Measurements from ENCODE around the gene HIPK4.
"Not testable (repeated sequence)": the region's sequence is repeated elsewhere in the genome, so short reads cannot be mapped to it uniquely, and the experiment has no call there.

HIPK4 gene

GRCh38 chr19:40392894-40393517 lies 3.0 kb upstream of the HIPK4 start:
- DNase-seq: no peak

DNA sequence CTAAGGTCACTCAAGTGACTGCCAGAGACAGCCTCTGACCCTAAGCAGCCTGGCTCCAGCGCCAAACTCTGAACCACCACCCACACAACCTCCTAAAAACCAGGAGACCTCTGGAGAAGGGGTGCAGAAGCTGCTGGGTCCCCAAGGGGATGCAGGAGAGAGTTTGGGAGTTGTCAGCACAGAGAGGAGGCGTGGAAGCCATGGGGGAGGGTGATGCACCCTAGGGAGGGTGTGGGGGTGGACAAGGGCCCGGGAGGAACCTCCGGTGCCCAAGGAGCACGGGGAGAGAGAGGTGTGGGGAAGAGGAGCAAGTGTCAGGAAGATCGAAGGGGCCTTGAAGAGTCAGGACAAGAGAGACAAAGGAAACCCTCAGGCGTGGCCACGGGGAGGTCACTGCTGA lies 2.1 kb upstream of the HIPK4 start:
- DNase-seq: no peak

GRCh38 chr19:40389404-40390083 lies 437 bp downstream of the HIPK4 start:
- no peak for DNase-seq

- no peak for DNase-seq
Measured at GRCh38 chr19:40388481-40388880, 1.5 kb downstream of the HIPK4 start.

DNA sequence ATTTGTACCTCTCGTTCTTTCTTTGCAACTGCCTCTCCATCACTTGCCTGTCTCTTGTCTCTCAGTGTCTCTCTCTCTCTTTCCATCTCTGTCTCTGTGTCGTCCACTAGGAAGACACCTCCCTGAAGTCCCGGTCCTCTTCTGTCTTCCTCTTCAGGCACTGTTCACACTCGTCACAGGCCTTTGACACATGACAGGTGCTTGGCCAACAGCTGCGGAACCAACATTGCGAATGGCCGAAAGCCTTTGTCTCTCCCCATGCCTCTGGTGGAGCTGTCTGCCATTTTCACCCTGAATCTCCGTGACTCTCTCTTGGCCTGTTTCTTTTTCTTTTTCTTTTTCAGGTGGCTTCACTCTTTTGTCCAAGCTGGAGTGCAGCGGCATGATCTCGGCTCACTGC lies 2.8 kb downstream of the HIPK4 start:
- DNase-seq: no peak

- no peak for DNase-seq
Measured at GRCh38 chr19:40383668-40384248, 6.2 kb downstream of the HIPK4 start.

- no peak for DNase-seq
Measured at GRCh38 chr19:40381321-40381720, 8.7 kb downstream of the HIPK4 start.

DNA sequence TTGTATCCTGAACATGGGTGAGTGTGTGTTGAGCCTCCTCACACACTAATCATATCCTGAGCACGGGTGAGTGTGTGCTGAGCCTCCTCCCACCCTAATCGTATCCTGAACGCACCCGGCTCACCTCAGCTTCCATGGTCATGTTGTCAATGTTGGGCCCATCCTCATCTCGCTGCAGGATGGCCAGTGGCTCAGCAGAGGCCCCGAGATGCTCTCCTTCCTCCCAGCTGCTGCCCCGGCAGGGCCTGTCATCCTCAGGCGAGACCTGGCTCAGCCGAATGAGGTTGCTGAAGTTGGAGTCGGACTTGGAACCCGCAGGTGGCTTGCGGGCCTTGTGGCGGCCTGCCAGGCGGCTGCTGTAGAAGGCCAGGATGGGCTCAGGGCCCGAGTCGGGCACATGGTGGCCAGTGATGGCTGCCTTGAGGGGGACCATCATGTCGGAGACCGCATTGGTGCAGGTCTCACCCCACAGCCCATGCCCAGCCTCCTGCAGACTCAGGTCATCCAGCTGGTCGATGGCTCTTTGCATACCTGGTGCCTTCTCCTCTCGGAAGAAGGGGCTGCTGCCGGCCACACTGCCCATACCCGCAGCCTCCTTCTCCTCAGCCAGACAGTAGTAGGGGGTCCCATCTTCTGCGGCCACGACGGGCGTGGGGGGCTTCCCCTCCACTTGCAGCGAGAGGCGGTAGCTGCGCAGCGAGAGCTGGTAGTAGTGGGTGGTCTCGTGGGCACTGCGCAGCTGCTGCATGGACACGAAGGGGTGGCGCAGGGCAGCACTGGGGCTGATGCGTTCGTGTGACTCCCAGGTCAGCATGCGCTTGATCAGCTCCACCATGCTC lies 9.6 kb downstream of the HIPK4 start:
- DNase-seq: no peak

GRCh38 chr19:40379446-40380198 lies 10.4 kb downstream of the HIPK4 start:
- no peak for DNase-seq

GRCh38 chr19:40378509-40378908 lies 11.5 kb downstream of the HIPK4 start:
- no peak for DNase-seq

GRCh38 chr19:40377876-40378385 lies 12.1 kb downstream of the HIPK4 start:
- DNase-seq: no peak

DNA sequence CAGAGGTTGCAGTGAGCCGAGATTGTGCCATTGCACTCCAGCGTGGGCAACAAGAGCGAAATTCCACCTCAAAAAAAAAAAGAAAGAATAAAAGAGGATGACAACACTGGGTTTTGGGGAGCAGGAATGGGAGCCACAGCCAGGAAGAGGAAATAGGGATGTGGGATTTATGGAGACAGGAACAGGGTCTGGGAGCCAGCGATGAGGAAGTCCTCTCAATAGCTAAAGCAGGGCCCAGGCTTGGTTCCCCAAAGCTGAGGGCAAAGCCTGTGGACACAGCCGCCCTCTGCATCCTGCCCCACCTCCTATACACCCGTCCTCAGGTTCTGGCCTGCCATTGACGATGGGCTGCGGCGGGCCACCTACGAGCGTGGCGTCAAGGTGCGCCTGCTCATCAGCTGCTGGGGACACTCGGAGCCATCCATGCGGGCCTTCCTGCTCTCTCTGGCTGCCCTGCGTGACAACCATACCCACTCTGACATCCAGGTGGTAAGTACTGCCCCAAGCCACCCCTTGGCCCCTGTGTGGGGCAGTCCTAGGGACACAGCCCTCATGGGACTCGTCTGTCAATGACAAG lies 13.6 kb downstream of the HIPK4 start:
- no peak for DNase-seq

- DNase-seq: no peak
Measured at GRCh38 chr19:40374084-40374483, 15.9 kb downstream of the HIPK4 start.

GRCh38 chr19:40371802-40372122 lies 18.2 kb downstream of the HIPK4 start:
- DNase-seq: no peak

DNA sequence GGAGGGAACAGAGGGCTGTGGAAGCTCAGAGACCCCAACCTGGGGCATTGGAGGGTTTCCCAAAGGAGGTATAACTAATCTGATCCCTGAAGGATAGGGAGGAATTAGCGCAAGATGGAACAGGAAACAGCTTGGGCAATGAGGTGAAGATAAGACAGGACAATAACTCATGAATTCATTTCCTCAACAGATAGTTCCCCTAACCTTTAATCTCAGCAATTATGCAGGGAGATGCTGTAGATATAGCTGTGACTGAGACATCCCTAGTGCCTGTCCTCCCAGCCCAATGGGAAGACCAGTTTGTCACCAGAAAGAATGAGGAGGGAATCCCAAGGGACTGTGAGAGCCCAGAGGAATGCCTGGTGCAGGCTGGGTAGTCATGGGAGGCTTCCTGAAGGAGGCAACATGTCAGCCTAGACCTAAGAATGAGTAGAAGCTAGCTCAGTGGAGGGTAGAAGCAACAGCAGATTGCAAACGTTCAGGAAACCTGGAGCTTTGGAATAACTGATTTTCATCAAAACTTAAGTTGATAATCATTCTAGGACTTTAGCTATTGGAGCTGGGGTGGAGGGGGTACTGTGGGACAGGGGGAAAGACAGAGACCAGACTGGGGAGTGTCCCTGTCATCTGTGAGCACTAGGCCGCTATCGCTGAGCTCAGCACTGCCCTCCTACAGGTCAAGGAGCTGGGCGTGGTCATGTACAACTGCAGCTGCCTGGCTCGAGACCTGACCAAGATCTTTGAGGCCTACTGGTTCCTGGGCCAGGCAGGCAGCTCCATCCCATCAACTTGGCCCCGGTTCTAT lies 18.8 kb downstream of the HIPK4 start:
- no peak for DNase-seq

GRCh38 chr19:40370253-40370652 lies 19.7 kb downstream of the HIPK4 start:
- DNase-seq: not testable (repeated sequence)

DNA sequence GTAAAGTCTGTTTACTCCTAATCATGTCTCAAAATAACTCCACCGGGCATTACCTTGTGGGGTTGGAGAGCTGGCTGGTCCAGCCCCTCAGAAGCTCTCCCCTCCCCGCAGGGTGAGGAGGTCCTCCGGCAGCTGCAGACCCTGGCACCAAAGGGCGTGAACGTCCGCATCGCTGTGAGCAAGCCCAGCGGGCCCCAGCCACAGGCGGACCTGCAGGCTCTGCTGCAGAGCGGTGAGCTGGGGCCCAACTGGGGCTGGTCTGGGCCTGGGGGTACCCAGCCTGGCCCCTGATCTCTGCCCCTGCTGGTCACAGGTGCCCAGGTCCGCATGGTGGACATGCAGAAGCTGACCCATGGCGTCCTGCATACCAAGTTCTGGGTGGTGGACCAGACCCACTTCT lies 20.2 kb downstream of the HIPK4 start:
- DNase-seq: no peak

- no peak for DNase-seq
Measured at GRCh38 chr19:40367577-40368434, 22.2 kb downstream of the HIPK4 start.

- DNase-seq: no peak
Measured at GRCh38 chr19:40366697-40367561, 23.1 kb downstream of the HIPK4 start.

Measured in hematopoietic multipotent progenitor cell treated with erythropoietin and hydrocortisone succinate and interleukin-3 and kit ligand, for 8 days (in vitro differentiated cells).